Suprapubic skin (tissue), 3 donors: ENCODE measurements around the gene PLD3.

Source experiments
- POLR2AphosphoS5 ChIP-seq, 3 donors: sonication (generic); formaldehyde crosslinking; IDR thresholded peaks; one replicate each; pipeline ENCODE4 v1.6.1; 2017; ENCODE audit warnings: antibody characterized with exemption in 3 of 3
- TF ChIP-seq, protein P1 (sequence below), 2 donors: fragments of 200-600 bp in 1 of 2; fragments of 450-650 bp in 1 of 2; sonication (generic) in 1 of 2; IDR thresholded peaks; one replicate each; pipeline ENCODE4 v1.5.1; 2016 to 2019; ENCODE audit warnings: antibody characterized with exemption in 2 of 2, mild to moderate bottlenecking in 1 of 2, moderate library complexity in 1 of 2

DNA sequence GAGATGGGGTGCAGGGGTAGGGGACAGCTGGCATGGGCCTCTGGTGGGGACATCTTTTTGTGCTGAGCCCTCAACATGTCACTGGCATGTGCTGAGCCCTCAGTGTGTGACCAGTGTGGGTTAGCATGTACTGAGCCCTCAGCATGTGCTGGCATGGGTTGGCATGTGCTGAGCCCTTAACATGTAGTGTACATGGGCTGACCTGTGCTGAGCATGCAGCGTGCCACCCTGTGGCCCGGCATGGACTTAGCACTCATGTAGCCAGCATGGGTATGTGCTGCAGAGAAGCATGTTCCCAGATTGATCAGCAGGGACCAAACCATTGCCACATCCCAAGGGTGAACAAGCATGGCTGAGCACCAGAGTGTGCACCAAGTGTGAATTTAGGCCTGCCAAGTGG is 30.0 kb downstream of the PLD3 start:
- TF ChIP-seq POLR2AphosphoS5 (IDR thresholded peaks at IDR 0.05), result no peak
- TF ChIP-seq, protein P1, sequence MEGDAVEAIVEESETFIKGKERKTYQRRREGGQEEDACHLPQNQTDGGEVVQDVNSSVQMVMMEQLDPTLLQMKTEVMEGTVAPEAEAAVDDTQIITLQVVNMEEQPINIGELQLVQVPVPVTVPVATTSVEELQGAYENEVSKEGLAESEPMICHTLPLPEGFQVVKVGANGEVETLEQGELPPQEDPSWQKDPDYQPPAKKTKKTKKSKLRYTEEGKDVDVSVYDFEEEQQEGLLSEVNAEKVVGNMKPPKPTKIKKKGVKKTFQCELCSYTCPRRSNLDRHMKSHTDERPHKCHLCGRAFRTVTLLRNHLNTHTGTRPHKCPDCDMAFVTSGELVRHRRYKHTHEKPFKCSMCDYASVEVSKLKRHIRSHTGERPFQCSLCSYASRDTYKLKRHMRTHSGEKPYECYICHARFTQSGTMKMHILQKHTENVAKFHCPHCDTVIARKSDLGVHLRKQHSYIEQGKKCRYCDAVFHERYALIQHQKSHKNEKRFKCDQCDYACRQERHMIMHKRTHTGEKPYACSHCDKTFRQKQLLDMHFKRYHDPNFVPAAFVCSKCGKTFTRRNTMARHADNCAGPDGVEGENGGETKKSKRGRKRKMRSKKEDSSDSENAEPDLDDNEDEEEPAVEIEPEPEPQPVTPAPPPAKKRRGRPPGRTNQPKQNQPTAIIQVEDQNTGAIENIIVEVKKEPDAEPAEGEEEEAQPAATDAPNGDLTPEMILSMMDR (IDR thresholded peaks at IDR 0.05), result no peak
